Left forelimb (tissue), 1 donor: ENCODE data around the gene MMADHC.
"Not testable (repeated sequence)": the region's sequence is repeated elsewhere in the genome, so short reads cannot be mapped to it uniquely, and the experiment has no call there.

Experiments
- DNase-seq: peaks from one replicate; pipeline ENCODE4 v3.0.0-alpha.2; 2018; ENCODE audit warnings: low spot score

MMADHC gene

GRCh38 chr2:149595056-149595963 lies 7.7 kb upstream of the MMADHC start:
- DNase-seq: no peak

GRCh38 chr2:149594411-149594810 lies 6.8 kb upstream of the MMADHC start:
- no peak for DNase-seq

GRCh38 chr2:149587950-149588487 lies 444 bp upstream of the MMADHC start:
- no peak for DNase-seq

GRCh38 chr2:149586898-149587219 lies 716 bp downstream of the MMADHC start:
- no peak for DNase-seq

GRCh38 chr2:149586063-149586462 lies 1.5 kb downstream of the MMADHC start:
- DNase-seq: no peak

GRCh38 chr2:149585166-149585885 lies 2.2 kb downstream of the MMADHC start:
- no peak for DNase-seq

GRCh38 chr2:149579972-149580882 lies 7.3 kb downstream of the MMADHC start:
- DNase-seq: no peak

- DNase-seq: no peak
Measured at GRCh38 chr2:149577269-149577668, 10.3 kb downstream of the MMADHC start.

- DNase-seq: no peak
Measured at GRCh38 chr2:149575752-149576151, 11.8 kb downstream of the MMADHC start.

GRCh38 chr2:149575277-149575676 lies 12.3 kb downstream of the MMADHC start:
- no peak for DNase-seq

GRCh38 chr2:149573760-149574159 lies 13.8 kb downstream of the MMADHC start:
- DNase-seq: no peak

- no peak for DNase-seq
Measured at GRCh38 chr2:149572102-149572953, 15.2 kb downstream of the MMADHC start.

GRCh38 chr2:149568138-149568537 lies 19.4 kb downstream of the MMADHC start:
- DNase-seq: no peak

GRCh38 chr2:149566652-149567051 lies 20.9 kb downstream of the MMADHC start:
- DNase-seq: no peak

- not testable (repeated sequence) for DNase-seq
Measured at GRCh38 chr2:149565625-149566024, 21.9 kb downstream of the MMADHC start.

GRCh38 chr2:149564983-149565382 lies 22.6 kb downstream of the MMADHC start:
- no peak for DNase-seq

- DNase-seq: no peak
Measured at GRCh38 chr2:149564097-149564496, 23.5 kb downstream of the MMADHC start.

- DNase-seq: no peak
Measured at GRCh38 chr2:149562324-149562723, 25.3 kb downstream of the MMADHC start.

GRCh38 chr2:149561309-149561926 lies 26.2 kb downstream of the MMADHC start:
- DNase-seq: no peak

GRCh38 chr2:149559341-149560068 lies 28.1 kb downstream of the MMADHC start:
- DNase-seq: no peak
